AG09309 (cell line): Measurements from ENCODE around the gene UAP1L1.
A peak's percentile ranks its signal among the peaks of the same experiment; 100 is the strongest.

Experiments
- DNase-seq: peaks from one replicate; pipeline ENCODE4 v3.0.0-alpha.2; 2010; ENCODE audit warnings: low read depth
- H3K4me3 ChIP-seq: 2 replicates; pipeline ENCODE4 v1.5.1; 2011; ENCODE audit warnings: mild to moderate bottlenecking, low read depth, low read length, moderate library complexity; ENCODE audit not compliant: control insufficient read depth
- TF ChIP-seq, protein P1 (sequence below): IDR thresholded peaks from 2 replicates; pipeline ENCODE4 v1.5.1; 2011; ENCODE audit warnings: mild to moderate bottlenecking, low read depth, low read length, inconsistent platforms; ENCODE audit not compliant: insufficient read depth, control insufficient read depth; ENCODE audit errors: missing control alignments

The UAP1L1 gene

DNA sequence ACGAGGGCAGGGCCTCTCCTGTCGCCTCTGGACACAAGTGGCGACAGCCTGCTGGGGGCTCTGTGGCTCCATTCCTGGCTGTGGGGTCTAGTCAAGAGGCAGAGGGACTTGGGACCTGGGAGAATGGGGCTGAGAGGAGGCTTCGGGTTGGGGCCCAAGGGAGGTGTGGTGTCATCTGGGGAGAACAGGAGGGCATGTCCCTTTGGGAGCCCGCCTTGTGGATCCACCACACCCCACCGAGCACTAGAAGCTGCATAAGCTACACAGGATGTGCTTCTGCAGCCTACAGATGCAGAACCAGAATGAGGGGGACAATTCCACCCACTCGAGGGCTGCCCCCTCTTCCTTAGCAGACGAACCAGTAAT is 5.6 kb downstream of the UAP1L1 start:
- no peak overlapping the region for H3K4me3 ChIP-seq
- TF ChIP-seq, protein P1, sequence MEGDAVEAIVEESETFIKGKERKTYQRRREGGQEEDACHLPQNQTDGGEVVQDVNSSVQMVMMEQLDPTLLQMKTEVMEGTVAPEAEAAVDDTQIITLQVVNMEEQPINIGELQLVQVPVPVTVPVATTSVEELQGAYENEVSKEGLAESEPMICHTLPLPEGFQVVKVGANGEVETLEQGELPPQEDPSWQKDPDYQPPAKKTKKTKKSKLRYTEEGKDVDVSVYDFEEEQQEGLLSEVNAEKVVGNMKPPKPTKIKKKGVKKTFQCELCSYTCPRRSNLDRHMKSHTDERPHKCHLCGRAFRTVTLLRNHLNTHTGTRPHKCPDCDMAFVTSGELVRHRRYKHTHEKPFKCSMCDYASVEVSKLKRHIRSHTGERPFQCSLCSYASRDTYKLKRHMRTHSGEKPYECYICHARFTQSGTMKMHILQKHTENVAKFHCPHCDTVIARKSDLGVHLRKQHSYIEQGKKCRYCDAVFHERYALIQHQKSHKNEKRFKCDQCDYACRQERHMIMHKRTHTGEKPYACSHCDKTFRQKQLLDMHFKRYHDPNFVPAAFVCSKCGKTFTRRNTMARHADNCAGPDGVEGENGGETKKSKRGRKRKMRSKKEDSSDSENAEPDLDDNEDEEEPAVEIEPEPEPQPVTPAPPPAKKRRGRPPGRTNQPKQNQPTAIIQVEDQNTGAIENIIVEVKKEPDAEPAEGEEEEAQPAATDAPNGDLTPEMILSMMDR: no peak
- DNase-seq: no peak

DNA sequence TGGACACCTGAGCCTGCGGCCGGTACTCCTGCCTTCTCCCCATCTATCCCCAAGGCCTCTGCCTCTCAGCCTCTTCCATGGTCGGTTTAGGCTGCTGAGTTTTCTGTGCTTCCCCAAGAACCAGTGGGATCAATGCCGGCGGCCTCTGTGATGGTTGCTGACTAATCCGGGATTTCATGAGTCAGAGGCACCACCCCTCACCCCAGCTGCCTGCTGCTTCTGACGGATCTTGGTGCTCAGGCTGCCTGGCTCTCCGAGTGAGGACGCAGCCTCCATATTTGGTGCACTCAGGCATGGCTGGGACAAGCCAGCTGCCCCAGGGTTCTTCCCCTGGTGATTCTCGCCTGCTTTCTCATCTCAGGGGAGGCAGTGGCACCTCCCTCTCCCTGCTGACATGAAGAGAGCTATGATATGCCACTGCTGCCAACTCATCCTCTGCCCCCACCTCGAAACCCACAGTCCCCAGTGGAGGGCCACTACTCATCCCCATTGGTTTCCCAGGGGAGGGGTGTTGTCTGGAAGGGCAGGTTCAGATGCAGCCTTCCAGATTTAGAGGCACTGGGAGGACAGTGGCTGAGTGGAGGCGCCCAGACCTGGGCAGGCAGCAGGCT is 6.2 kb downstream of the UAP1L1 start:
- peak; percentile 82 for DNase-seq
- H3K4me3 ChIP-seq: no peak overlapping the region

DNA sequence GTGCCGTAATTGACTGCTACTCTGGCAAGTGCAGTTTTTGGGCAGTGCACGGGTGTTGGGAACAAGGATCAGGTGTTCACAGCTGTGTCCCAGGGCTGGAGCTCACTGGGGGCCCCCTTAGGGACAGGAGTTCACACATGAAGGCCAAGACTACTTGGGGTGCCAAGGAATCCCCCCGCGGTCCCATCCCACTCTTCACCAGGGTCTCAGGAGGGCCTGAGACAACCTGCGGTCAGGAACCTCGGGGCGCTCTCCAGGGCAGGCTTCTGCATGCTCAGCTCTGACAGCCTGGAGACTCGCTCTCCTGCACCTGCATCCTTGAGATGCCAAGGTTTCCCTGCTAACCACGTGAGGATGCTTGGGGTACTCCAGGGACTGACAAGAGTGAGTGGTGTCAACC is 7.2 kb downstream of the UAP1L1 start:
- DNase-seq: no peak
- no peak overlapping the region for H3K4me3 ChIP-seq
- TF ChIP-seq, protein P1: no peak

More for the DNA sequence above, 6.2 kb downstream of the UAP1L1 start:
- TF ChIP-seq, protein P1: no peak

DNA sequence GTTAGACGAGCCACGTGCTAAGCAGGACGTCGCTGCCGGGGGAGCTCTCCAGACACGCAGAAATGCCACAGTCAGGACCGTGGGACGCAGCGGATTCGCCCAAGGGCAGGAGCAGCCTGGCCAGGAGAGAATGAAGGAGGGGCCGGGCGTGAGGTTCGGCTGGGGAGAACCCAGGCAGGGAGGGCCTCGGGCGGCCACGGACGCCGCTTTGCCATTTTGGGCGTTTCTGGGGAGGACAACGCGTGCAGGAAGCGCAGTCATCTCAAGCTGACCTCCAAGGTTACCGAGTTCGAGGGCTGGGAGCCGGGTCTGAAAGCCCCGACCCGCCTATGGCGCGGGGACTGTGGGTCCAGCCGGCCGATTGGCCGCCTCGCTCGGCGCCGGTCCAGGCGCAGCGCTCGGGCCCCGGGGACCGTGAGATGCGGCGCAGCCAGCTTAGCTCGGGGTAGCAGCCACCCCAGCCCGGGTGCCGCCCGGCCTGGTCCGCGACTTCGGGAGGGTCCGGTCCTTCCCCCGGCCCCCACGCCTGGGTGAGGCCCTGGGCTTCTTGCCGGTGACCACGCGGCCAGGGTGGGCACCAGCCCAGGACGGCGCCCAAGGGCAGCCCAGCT is 8.7 kb downstream of the UAP1L1 start:
- peak overlapping the region; percentile 66 for H3K4me3 ChIP-seq
- no peak for DNase-seq
- TF ChIP-seq, protein P1: no peak

DNA sequence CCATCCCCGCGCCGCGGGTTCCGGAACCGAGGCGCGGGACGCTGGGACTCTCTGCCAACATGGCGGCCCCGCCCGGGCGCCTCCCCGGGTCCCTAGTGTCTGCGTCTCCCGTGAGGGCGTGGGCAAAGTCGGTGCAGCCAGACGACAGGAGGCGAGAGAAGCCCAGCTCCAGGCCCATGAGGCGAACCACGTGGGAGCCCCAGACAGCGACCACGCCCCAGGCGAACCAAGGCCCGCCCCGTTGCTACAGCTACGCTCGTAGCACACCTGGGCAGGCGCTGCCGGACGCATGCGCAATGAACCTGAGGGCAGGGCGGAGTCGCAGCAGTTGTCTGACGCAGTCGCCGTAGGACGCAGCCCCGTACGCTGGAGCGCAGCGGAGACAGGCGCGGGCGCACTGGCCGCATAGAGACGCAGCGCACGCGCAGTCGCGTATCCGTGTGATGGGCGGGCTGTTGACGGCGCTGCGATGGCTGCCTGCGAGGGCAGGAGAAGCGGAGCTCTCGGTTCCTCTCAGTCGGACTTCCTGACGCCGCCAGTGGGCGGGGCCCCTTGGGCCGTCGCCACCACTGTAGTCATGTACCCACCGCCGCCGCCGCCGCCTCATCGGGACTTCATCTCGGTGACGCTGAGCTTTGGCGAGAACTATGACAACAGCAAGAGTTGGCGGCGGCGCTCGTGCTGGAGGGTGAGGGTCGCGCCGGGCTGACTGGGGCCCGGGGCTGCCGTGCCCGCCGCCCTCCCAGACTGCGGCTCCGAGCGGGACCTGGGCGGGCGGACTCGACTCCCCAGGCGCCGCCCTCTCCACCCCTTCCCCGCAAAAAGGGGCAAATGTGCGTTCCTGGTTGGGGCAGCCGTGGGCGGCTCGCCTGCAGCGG is 9.5 kb downstream of the UAP1L1 start, which contains the start of gene MAN1B1:
MAN1B1 (plus strand) TSS at position 455 of the 878 bp plus-strand sequence; CDS start at position 470, 15 bp downstream.
- peak; percentile 92 for DNase-seq
- H3K4me3 ChIP-seq: peak within 1 kb of the TSS; percentile 66
- TF ChIP-seq, protein P1: no peak

DNA sequence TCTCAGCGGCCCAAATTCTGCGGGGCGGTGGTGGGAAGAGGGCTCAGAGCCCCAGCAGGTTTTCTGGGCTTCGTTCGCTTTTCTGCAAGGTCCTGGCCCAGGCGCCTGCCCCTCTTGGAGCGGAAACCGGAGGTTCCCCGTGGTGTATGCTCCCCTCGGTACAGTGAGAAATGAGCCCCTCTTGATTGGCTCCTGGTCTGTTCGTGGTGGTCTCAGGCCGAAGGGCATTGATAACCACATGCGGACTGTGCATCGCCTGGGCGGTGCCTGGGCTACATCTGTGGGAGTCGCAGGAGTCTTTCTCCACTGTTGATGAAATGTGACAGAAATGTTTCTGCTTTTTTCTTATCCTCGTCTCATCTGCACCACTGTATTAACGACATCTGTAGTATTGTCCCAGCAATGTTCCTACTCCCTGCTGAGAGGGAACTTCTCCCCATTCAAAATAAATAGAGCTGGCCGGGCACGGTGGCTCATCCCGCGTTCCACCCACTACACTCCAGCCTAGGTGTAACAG is 10.2 kb downstream of the UAP1L1 start:
- H3K4me3 ChIP-seq: peak overlapping the region; percentile 66
- no peak for DNase-seq
- TF ChIP-seq, protein P1: no peak
